ENCODE results near the gene PRICKLE2.

DNA sequence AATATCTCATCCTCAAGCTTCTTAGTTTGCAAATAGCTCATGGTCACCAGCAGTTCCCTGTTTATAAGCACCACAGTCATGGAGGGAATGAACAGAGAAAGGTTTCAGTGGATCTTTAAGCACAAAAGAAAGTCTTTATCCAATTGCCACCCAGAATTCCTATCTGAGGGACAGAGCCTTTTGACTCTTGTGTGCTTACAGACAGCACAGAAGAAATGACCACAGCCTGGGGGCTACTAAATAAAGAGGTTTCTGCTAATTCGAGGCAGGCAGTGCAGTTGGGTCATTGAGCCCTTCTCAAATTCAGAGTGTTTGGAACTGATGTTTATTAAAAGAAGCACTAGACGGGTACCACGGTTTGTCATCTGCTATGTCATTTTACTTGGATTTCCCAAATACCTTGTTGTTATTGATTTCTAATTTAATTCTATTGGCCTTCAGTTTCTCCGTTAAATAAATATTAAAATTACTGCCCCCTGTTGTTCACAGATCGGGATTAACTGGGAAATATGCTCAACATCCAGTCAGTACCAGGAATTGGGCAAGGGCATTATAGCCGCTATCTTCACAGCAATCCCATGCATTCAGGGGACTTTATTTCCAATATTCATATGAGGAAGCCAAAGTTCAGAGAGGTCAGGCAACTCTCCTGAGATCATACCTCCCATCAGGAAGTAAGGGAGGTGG is 3.6 kb downstream of the PRICKLE2 start:
- TF ChIP-seq, protein P1, sequence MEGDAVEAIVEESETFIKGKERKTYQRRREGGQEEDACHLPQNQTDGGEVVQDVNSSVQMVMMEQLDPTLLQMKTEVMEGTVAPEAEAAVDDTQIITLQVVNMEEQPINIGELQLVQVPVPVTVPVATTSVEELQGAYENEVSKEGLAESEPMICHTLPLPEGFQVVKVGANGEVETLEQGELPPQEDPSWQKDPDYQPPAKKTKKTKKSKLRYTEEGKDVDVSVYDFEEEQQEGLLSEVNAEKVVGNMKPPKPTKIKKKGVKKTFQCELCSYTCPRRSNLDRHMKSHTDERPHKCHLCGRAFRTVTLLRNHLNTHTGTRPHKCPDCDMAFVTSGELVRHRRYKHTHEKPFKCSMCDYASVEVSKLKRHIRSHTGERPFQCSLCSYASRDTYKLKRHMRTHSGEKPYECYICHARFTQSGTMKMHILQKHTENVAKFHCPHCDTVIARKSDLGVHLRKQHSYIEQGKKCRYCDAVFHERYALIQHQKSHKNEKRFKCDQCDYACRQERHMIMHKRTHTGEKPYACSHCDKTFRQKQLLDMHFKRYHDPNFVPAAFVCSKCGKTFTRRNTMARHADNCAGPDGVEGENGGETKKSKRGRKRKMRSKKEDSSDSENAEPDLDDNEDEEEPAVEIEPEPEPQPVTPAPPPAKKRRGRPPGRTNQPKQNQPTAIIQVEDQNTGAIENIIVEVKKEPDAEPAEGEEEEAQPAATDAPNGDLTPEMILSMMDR (IDR thresholded peaks at IDR 0.05), result no peak
- TF ChIP-seq POLR2AphosphoS5 (IDR thresholded peaks at IDR 0.05), result no peak

Measured in esophagus muscularis mucosa (tissue), 3 donors.